ENCODE data around the gene EXOC3. TPM values are rescaled to one million over a fixed set of nuclear protein-coding genes. Genes with fewer than 3 reads are reported as not detected.

EXOC3 gene
- total and polyA plus RNA-seq, 2 of the 8 experiments (the other 6 are each of a cell fraction or from before 2014, with no cell fraction given), result 14.4 to 30.0 TPM

DNA sequence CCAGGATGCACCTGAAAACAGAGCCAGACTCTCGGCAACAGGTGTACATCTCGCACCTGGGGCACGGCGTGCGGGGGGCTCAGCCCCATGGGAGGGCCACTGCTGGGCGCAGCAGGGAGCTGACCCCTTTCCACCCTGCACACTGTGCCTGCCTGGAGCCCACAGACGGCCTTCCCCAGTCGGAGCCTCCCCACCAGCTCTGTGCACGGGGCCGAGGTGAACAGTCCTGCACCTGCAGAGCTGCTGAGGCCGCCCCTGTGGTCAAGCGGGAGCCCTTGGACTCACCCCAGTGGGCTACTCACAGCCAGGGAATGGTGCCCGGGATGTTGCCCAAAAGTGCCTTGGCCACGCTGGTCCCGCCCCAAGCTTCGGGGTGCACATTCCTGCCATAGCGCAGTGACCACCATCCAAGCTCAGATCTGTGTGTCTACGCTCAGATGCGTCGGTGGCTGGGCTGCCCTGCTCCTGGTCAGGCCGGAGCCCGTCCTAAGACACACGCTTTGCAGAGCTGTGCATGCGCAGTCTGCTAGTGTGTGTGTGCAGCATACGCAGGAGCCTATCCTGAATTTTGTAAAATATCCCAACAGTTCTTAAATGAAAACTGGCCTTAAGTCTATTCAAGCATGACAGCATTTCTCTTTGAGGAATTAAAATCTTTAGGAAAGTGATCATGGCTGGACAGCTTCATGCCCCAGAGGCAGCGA lies 8.4 kb upstream of the EXOC3 start:
- DNase-seq (ENCODE audit: low read depth in 1 of 2, low spot score in 2 of 2), result no peak
- no peak overlapping the region for H3K4me2 ChIP-seq (ENCODE audit: insufficient read depth in 1 of 2, low read depth in 2 of 2, low read length in 2 of 2)
- CTCF ChIA-PET (ENCODE audit: partially characterized antibody), result interaction anchor here (0.7 to 9.7 kb wide), 16 partner anchors 10 to 162 kb away, joined by 3 to 99 read pairs (median 4); no protein-coding TSS in a partner anchor

More for the DNA sequence above, 8.4 kb upstream of the EXOC3 start:
- H3K9me3 ChIP-seq (ENCODE audit: insufficient read depth in 2 of 2, low read depth in 1 of 2, low read length in 1 of 2), result no peaks in the 10 kb centered on the region
- peaks cover 0 to 2% of the 10 kb centered on the region in 2 experiments for H4K20me1 ChIP-seq (replicated peaks in 1 of 2; ENCODE audit: control insufficient read depth in 1 of 2, insufficient read depth in 2 of 2, low read length in 2 of 2)
- H3K23me2 ChIP-seq (ENCODE audit: low read depth, low read length), result no peaks in the 10 kb centered on the region
- H2BK15ac ChIP-seq (ENCODE audit: low read length), result no peak overlapping the region
- H3K9ac ChIP-seq (replicated peaks in 1 of 4; ENCODE audit: extremely low read depth in 1 of 4, low read depth in 3 of 4, low read length in 3 of 4), result no peak overlapping the region
- no peak overlapping the region for H2BK5ac ChIP-seq (ENCODE audit: low read depth, low read length)
- no peak overlapping the region for H2AFZ ChIP-seq (ENCODE audit: low read length)
- no peak overlapping the region for H2BK120ac ChIP-seq (replicated peaks; ENCODE audit: low read depth, low read length)
- 80% methylated on average over 24 of the region's 26 CpGs; no CpG with 5 or more reads in 1 of the 2 experiments for WGBS, 2 experiments (ENCODE audit: extremely low coverage in 1 of 2, insufficient coverage in 1 of 2, insufficient read length in 1 of 2, insufficient replicate concordance in 2 of 2, low coverage in 1 of 2, low lambda C conversion rate in 2 of 2, missing lambda C conversion rate in 1 of 2)
- no peak overlapping the region for H4K5ac ChIP-seq (ENCODE audit: insufficient read length, low read depth, low read length)
- H2BK12ac ChIP-seq (ENCODE audit: low read depth, low read length), result no peak overlapping the region
- no peak overlapping the region; the same call in 1 of the 2 replicates for H4K8ac ChIP-seq (ENCODE audit: extremely low read depth, insufficient read depth, low read length)
- H3K4ac ChIP-seq (replicated peaks; ENCODE audit: insufficient read length, low read depth, low read length), result no peak overlapping the region
- POLR2A ChIA-PET (ENCODE audit: partially characterized antibody), result interaction anchor here (1.3 kb wide), 1 partner anchor 35 kb away, joined by 3 read pairs; no protein-coding TSS in a partner anchor
- no peak for FAIRE-seq
- H3K4me1 ChIP-seq (replicated peaks in 1 of 4; ENCODE audit: control insufficient read depth in 3 of 4, insufficient read depth in 4 of 4, low read length in 3 of 4), result no peaks in the 10 kb centered on the region; a peak in 1 of 7 replicates
- no peaks in the 10 kb centered on the region for H3K79me2 ChIP-seq (ENCODE audit: control insufficient read depth in 1 of 2, insufficient read depth in 2 of 2, low read length in 2 of 2)
- H3K56ac ChIP-seq (replicated peaks; ENCODE audit: insufficient read length, low read depth, low read length), result no peak overlapping the region
- no peaks in the 10 kb centered on the region for H3K36me3 ChIP-seq (ENCODE audit: control insufficient read depth in 2 of 4, insufficient read depth in 4 of 4, low read length in 3 of 4)
- no peaks in the 10 kb centered on the region for H3K79me1 ChIP-seq (ENCODE audit: low read depth, low read length)
- H3K4me3 ChIP-seq (ENCODE audit: extremely low read depth in 1 of 4, insufficient read depth in 2 of 4, low read depth in 3 of 4, low read length in 4 of 4), result no peak overlapping the region
- H2AK5ac ChIP-seq (ENCODE audit: low read depth, low read length), result no peak overlapping the region
- H3K18ac ChIP-seq (ENCODE audit: extremely low read depth, low read length), result no peak overlapping the region
- H3K27me3 ChIP-seq (replicated peaks in 1 of 4; ENCODE audit: control insufficient read depth in 3 of 4, extremely low read depth in 1 of 4, insufficient read depth in 3 of 4, low read length in 3 of 4), result no peaks in the 10 kb centered on the region
- H3K14ac ChIP-seq (ENCODE audit: insufficient read length), result no peak overlapping the region
- H4K91ac ChIP-seq (replicated peaks; ENCODE audit: insufficient read length, low read length), result no peak overlapping the region
- no peak overlapping the region for H3K27ac ChIP-seq (ENCODE audit: low read depth, low read length)
- H3K23ac ChIP-seq (ENCODE audit: insufficient read length), result no peak overlapping the region
- TF ChIP-seq KDM5A (IDR thresholded peaks at IDR 0.05; ENCODE audit: low read length), result no peak
- no peak for TF ChIP-seq EGR1 (IDR thresholded peaks at IDR 0.05; ENCODE audit: borderline replicate concordance, low read depth, low read length)
- H2BK20ac ChIP-seq (ENCODE audit: low read length), result no peak overlapping the region
